DND-41 (cell line): ENCODE data around the gene MIS18BP1.

Experiments
- ATAC-seq: fragments of 200-7000 bp; cut with Tn5 transposase; 3 replicates; pipeline ENCODE4 v1.9.1; 2021; ENCODE audit warnings: low read depth; ENCODE audit not compliant: insufficient read depth
- DNase-seq: peaks from one replicate; pipeline ENCODE4 v3.0.0-alpha.2; 2020
- H2AFZ ChIP-seq: 2 replicates; pipeline ENCODE4 v1.6.0; 2012; ENCODE audit warnings: low read depth, low read length
- H3K27ac ChIP-seq: 2 replicates; pipeline ENCODE4 v1.5.1; 2012; ENCODE audit warnings: low read length, inconsistent platforms
- H3K27me3 ChIP-seq: fragments of 200-600 bp; sonication (generic); 2 replicates; pipeline ENCODE4 v1.6.0; 2012; ENCODE audit warnings: low read length, mild to moderate bottlenecking, inconsistent platforms; ENCODE audit not compliant: insufficient read depth, poor library complexity
- H3K36me3 ChIP-seq: 2 replicates; pipeline ENCODE4 v1.5.1; 2012; ENCODE audit warnings: low read length, inconsistent platforms; ENCODE audit not compliant: insufficient read depth
- H3K4me1 ChIP-seq: 2 replicates; pipeline ENCODE4 v1.5.1; 2012; ENCODE audit warnings: mild to moderate bottlenecking, low read length; ENCODE audit not compliant: insufficient read depth
- H3K4me2 ChIP-seq: 2 replicates; pipeline ENCODE4 v1.6.0; 2012; ENCODE audit warnings: mild to moderate bottlenecking, moderate library complexity, low read length, inconsistent platforms; ENCODE audit not compliant: insufficient read depth
- H3K4me3 ChIP-seq, 2 experiments: fragments of 200-600 bp in 1 of 2; shearing (Covaris generic) in 1 of 2; 2 replicates each; pipeline ENCODE4 v1.5.1; 2012 to 2016; ENCODE audit warnings: inconsistent platforms in 2 of 2, low read length in 2 of 2, mild to moderate bottlenecking in 2 of 2, low read depth in 1 of 2, moderate library complexity in 1 of 2
- H3K79me2 ChIP-seq: 2 replicates; pipeline ENCODE4 v1.6.0; 2012; ENCODE audit warnings: low read length, inconsistent platforms; ENCODE audit not compliant: insufficient read depth
- H3K9ac ChIP-seq: 2 replicates; pipeline ENCODE4 v1.6.0; 2012; ENCODE audit warnings: low read depth, mild to moderate bottlenecking, inconsistent platforms, low read length, moderate library complexity
- H3K9me3 ChIP-seq: 2 replicates; pipeline ENCODE4 v1.5.1; 2012; ENCODE audit warnings: low read length, moderate library complexity, mild to moderate bottlenecking, inconsistent platforms; ENCODE audit not compliant: insufficient read depth, severe bottlenecking
- H4K20me1 ChIP-seq: 2 replicates; pipeline ENCODE4 v1.6.0; 2012; ENCODE audit warnings: low read length; ENCODE audit not compliant: insufficient read depth
- EZH2 ChIP-seq: IDR thresholded peaks from 3 replicates; pipeline ENCODE4 v1.6.1; 2012; ENCODE audit warnings: borderline replicate concordance, low read depth, mild to moderate bottlenecking, moderate library complexity, low read length, inconsistent platforms; ENCODE audit not compliant: severe bottlenecking
- TF ChIP-seq, protein P1 (sequence below): IDR thresholded peaks from 2 replicates; pipeline ENCODE4 v1.5.1; 2012; ENCODE audit warnings: borderline replicate concordance, low read length, moderate library complexity, mild to moderate bottlenecking; ENCODE audit not compliant: poor library complexity, severe bottlenecking; ENCODE audit errors: extremely low read depth

MIS18BP1 gene

DNA sequence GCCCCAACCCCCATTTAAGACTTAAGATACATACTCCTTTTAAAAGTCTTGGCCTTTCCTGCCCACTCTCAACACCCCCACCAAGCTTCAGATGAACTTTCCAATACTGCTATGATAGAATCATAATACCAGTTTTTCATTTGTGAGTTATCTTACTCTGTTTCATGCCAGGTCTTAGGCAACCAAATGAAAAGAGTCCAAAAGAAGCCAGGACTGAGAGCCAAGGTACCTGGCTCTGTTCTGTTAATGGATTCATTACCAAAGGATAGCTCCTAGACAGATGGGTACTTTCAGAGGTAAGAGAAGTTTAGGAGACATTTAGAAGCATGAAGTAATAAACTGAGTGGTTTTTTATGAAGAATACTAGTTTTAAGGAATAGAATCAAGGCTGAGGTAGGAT lies 83.1 kb downstream of the MIS18BP1 start:
- Histone ChIP-seq H2AFZ (no peak overlapping the region), H3K4me2 (no peak overlapping the region), H3K9me3 (no peaks in the 10 kb centered on the region), H3K36me3 (peaks cover 32% of the 10 kb centered on the region; the same call in 1 of the 2 replicates), H3K4me1 (no peaks in the 10 kb centered on the region), H3K9ac (no peak overlapping the region), H3K79me2 (no peaks in the 10 kb centered on the region), H3K27ac (no peak overlapping the region), H3K27me3 (no peaks in the 10 kb centered on the region), H3K4me3 (no peak overlapping the region), H4K20me1 (no peaks in the 10 kb centered on the region)
- DNase-seq = no peak
- ATAC-seq = no peak
- TF ChIP-seq, protein P1, sequence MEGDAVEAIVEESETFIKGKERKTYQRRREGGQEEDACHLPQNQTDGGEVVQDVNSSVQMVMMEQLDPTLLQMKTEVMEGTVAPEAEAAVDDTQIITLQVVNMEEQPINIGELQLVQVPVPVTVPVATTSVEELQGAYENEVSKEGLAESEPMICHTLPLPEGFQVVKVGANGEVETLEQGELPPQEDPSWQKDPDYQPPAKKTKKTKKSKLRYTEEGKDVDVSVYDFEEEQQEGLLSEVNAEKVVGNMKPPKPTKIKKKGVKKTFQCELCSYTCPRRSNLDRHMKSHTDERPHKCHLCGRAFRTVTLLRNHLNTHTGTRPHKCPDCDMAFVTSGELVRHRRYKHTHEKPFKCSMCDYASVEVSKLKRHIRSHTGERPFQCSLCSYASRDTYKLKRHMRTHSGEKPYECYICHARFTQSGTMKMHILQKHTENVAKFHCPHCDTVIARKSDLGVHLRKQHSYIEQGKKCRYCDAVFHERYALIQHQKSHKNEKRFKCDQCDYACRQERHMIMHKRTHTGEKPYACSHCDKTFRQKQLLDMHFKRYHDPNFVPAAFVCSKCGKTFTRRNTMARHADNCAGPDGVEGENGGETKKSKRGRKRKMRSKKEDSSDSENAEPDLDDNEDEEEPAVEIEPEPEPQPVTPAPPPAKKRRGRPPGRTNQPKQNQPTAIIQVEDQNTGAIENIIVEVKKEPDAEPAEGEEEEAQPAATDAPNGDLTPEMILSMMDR = no peak
- TF ChIP-seq EZH2 = no peak

DNA sequence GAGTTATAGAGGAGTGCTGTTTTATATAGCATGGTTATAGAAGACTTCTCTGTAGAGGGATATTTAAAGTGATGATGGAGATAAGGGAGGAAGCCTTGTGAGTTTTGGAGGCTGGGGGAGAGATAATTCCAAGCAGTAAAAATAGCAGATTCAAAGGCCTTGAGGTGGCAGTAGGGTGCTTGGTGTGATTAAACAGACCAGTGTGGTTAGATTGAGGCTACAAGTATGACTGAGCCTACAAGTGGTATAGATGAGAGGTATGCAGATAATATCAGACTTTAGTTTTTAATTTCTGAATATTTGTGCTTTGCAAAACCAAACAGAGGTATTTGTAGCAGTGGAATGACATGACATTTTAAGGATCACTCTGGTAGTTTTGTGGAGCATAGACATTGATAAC lies 96.9 kb downstream of the MIS18BP1 start:
- H2AFZ ChIP-seq = no peak overlapping the region
- no peak overlapping the region for H3K27ac ChIP-seq
- no peak overlapping the region for H3K4me2 ChIP-seq
- TF ChIP-seq, protein P1 = no peak
- H4K20me1 ChIP-seq = no peaks in the 10 kb centered on the region
- DNase-seq (no peak), ATAC-seq (no peak)
- no peaks in the 10 kb centered on the region for H3K79me2 ChIP-seq
- H3K4me1 ChIP-seq = no peaks in the 10 kb centered on the region
- H3K27me3 ChIP-seq = no peaks in the 10 kb centered on the region
- no peaks in the 10 kb centered on the region for H3K9me3 ChIP-seq
- H3K4me3 ChIP-seq = no peak overlapping the region
- no peak overlapping the region for H3K9ac ChIP-seq
- H3K36me3 ChIP-seq = peaks cover 27% of the 10 kb centered on the region; the same call in 1 of the 2 replicates
